DMS79 (cell line): ENCODE data around the gene DENND11.

Experiments used
- DNase-seq: peaks from one replicate; lab custom pipeline; 2025; lab: John Stamatoyannopoulos, UW

Gene DENND11

GRCh38 chr7:141685285-141686023 lies 16.5 kb downstream of the DENND11 start:
- no peak for DNase-seq

GRCh38 chr7:141679014-141679413 lies 23.0 kb downstream of the DENND11 start:
- no peak for DNase-seq

- no peak for DNase-seq
Observed at GRCh38 chr7:141676618-141677017, 25.3 kb downstream of the DENND11 start.

- no peak for DNase-seq
Observed at GRCh38 chr7:141675436-141676215, 26.3 kb downstream of the DENND11 start.

GRCh38 chr7:141674702-141675101 lies 27.3 kb downstream of the DENND11 start:
- no peak for DNase-seq

- DNase-seq = no peak
Observed at GRCh38 chr7:141674171-141674671, 27.7 kb downstream of the DENND11 start.

GRCh38 chr7:141673346-141673745 lies 28.6 kb downstream of the DENND11 start:
- DNase-seq = no peak

- DNase-seq = no peak
Observed at GRCh38 chr7:141671705-141672496, 30.1 kb downstream of the DENND11 start.

GRCh38 chr7:141668853-141669252 lies 33.1 kb downstream of the DENND11 start:
- no peak for DNase-seq

- DNase-seq = no peak
Observed at GRCh38 chr7:141666071-141666470, 35.9 kb downstream of the DENND11 start.

- no peak for DNase-seq
Observed at GRCh38 chr7:141665208-141666035, 36.5 kb downstream of the DENND11 start.

GRCh38 chr7:141664450-141664849 lies 37.5 kb downstream of the DENND11 start:
- no peak for DNase-seq

- DNase-seq = no peak
Observed at GRCh38 chr7:141663081-141663849, 38.7 kb downstream of the DENND11 start.

- DNase-seq = no peak
Observed at GRCh38 chr7:141660259-141660658, 41.7 kb downstream of the DENND11 start.

- no peak for DNase-seq
Observed at GRCh38 chr7:141659501-141659900, 42.5 kb downstream of the DENND11 start.

GRCh38 chr7:141654551-141654950 lies 47.4 kb downstream of the DENND11 start:
- no peak for DNase-seq

GRCh38 chr7:141652691-141653090 lies 49.3 kb downstream of the DENND11 start:
- DNase-seq = no peak
